Stimulated activated CD4-positive, alpha-beta T cell treated with anti-CD3 and anti-CD28 coated beads, TNF-alpha, amount 100 ng/mL, for 48 hours (primary cell): Measurements from ENCODE around the gene PNLDC1.
"Not testable (repeated sequence)": the region's sequence is repeated elsewhere in the genome, so short reads cannot be mapped to it uniquely, and the experiment has no call there.

Experiments used
- DNase-seq, 3 donors: peaks; one replicate each; pipeline ENCODE4 v3.0.0-alpha.2; 2020; ENCODE audit warnings: low read depth in 3 of 3

The PNLDC1 gene

GRCh38 chr6:159848552-159848951, 48.5 kb downstream of the PNLDC1 start:
- not testable (repeated sequence) for DNase-seq

- not testable (repeated sequence) for DNase-seq
Measured at GRCh38 chr6:159849851-159850250, 49.8 kb downstream of the PNLDC1 start.

GRCh38 chr6:159852877-159853276, 52.8 kb downstream of the PNLDC1 start:
- DNase-seq: no peak

- DNase-seq: no peak
Measured at GRCh38 chr6:159853754-159854153, 53.7 kb downstream of the PNLDC1 start.

- no peak for DNase-seq
Measured at GRCh38 chr6:159854959-159855358, 54.9 kb downstream of the PNLDC1 start.

- DNase-seq: no peak
Measured at GRCh38 chr6:159858259-159858658, 58.2 kb downstream of the PNLDC1 start.

- no peak for DNase-seq
Measured at GRCh38 chr6:159860482-159860881, 60.4 kb downstream of the PNLDC1 start.

GRCh38 chr6:159862103-159862502, 62.0 kb downstream of the PNLDC1 start:
- no peak for DNase-seq

GRCh38 chr6:159863341-159863740, 63.3 kb downstream of the PNLDC1 start:
- DNase-seq: peak in 1 of 3 donors; percentile 16

- no peak for DNase-seq
Measured at GRCh38 chr6:159865226-159865920, 65.3 kb downstream of the PNLDC1 start.

- no peak for DNase-seq
Measured at GRCh38 chr6:159866286-159867247, 66.5 kb downstream of the PNLDC1 start.
